Neuron (in vitro differentiated cells): ENCODE measurements around the gene NTF3.
A peak's percentile ranks its signal among the peaks of the same experiment; 100 is the strongest.

Source experiments
- H2AFZ ChIP-seq: one replicate; pipeline ENCODE4 v1.6.1; 2013; ENCODE audit warnings: low read depth, mild to moderate bottlenecking, inconsistent platforms, low read length, moderate library complexity
- H3K27me3 ChIP-seq: one replicate; pipeline ENCODE4 v1.6.1; 2013; ENCODE audit warnings: low read length; ENCODE audit not compliant: insufficient read depth
- H3K36me3 ChIP-seq: one replicate; pipeline ENCODE4 v1.6.1; 2013; ENCODE audit warnings: low read length; ENCODE audit not compliant: insufficient read depth
- H3K4me1 ChIP-seq: one replicate; pipeline ENCODE4 v1.6.1; 2013; ENCODE audit warnings: low read length; ENCODE audit not compliant: insufficient read depth
- H3K4me3 ChIP-seq: 2 replicates; pipeline ENCODE4 v1.5.1; 2013; ENCODE audit warnings: mild to moderate bottlenecking, low read length, moderate library complexity
- H3K9me3 ChIP-seq: one replicate; pipeline ENCODE4 v1.6.1; 2013; ENCODE audit warnings: low read length

The NTF3 gene

GRCh38 chr12:5473076-5473782, 41.3 kb downstream of the NTF3 start:
- H3K4me1 ChIP-seq: no peaks in the 10 kb centered on the region

GRCh38 chr12:5473783-5474116, 41.8 kb downstream of the NTF3 start:
- no peak overlapping the region for H3K4me3 ChIP-seq
- H3K9me3 ChIP-seq: no peaks in the 10 kb centered on the region
- no peaks in the 10 kb centered on the region for H3K4me1 ChIP-seq
- no peak overlapping the region for H2AFZ ChIP-seq
- H3K27me3 ChIP-seq: peaks cover 9% of the 10 kb centered on the region
- no peaks in the 10 kb centered on the region for H3K36me3 ChIP-seq

More at GRCh38 chr12:5473076-5473782, 41.3 kb downstream of the NTF3 start:
- Histone ChIP-seq H3K27me3 (peaks cover 7% of the 10 kb centered on the region), H3K36me3 (no peaks in the 10 kb centered on the region), H3K4me3 (no peak overlapping the region), H3K9me3 (no peaks in the 10 kb centered on the region), H2AFZ (no peak overlapping the region)

- H3K36me3 ChIP-seq: no peaks in the 10 kb centered on the region
- no peaks in the 10 kb centered on the region for H3K9me3 ChIP-seq
- peaks cover 10% of the 10 kb centered on the region for H3K4me1 ChIP-seq
- H2AFZ ChIP-seq: no peak overlapping the region
- H3K4me3 ChIP-seq: no peak overlapping the region
- peaks cover 21% of the 10 kb centered on the region for H3K27me3 ChIP-seq
Measured at GRCh38 chr12:5476356-5476755, 44.4 kb downstream of the NTF3 start.

GRCh38 chr12:5478081-5478706, 46.3 kb downstream of the NTF3 start:
- Histone ChIP-seq H2AFZ (no peak overlapping the region), H3K9me3 (no peaks in the 10 kb centered on the region), H3K27me3 (peaks cover 21% of the 10 kb centered on the region), H3K4me1 (peaks cover 10% of the 10 kb centered on the region), H3K4me3 (no peak overlapping the region), H3K36me3 (no peaks in the 10 kb centered on the region)

- Histone ChIP-seq H3K36me3 (no peaks in the 10 kb centered on the region), H3K27me3 (peaks cover 21% of the 10 kb centered on the region), H3K9me3 (no peaks in the 10 kb centered on the region), H3K4me1 (peaks cover 10% of the 10 kb centered on the region), H3K4me3 (no peak overlapping the region), H2AFZ (no peak overlapping the region)
Measured at GRCh38 chr12:5479761-5480160, 47.9 kb downstream of the NTF3 start.

- H3K4me1 ChIP-seq: peaks cover 10% of the 10 kb centered on the region
Measured at GRCh38 chr12:5480218-5480937, 48.5 kb downstream of the NTF3 start.

GRCh38 chr12:5480938-5481303, 49.0 kb downstream of the NTF3 start:
- H3K27me3 ChIP-seq: peaks cover 21% of the 10 kb centered on the region
- no peak overlapping the region for H2AFZ ChIP-seq
- H3K9me3 ChIP-seq: no peaks in the 10 kb centered on the region
- no peaks in the 10 kb centered on the region for H3K36me3 ChIP-seq
- peak overlapping the region; percentile 3 for H3K4me3 ChIP-seq
- peaks cover 10% of the 10 kb centered on the region for H3K4me1 ChIP-seq

More at GRCh38 chr12:5480218-5480937, 48.5 kb downstream of the NTF3 start:
- Histone ChIP-seq H3K9me3 (no peaks in the 10 kb centered on the region), H3K36me3 (no peaks in the 10 kb centered on the region), H3K27me3 (peaks cover 21% of the 10 kb centered on the region), H2AFZ (no peak overlapping the region), H3K4me3 (peak overlapping the region; percentile 13)

- H3K4me1 ChIP-seq: peaks cover 10% of the 10 kb centered on the region
- peaks cover 18% of the 10 kb centered on the region for H3K27me3 ChIP-seq
- H3K4me3 ChIP-seq: no peak overlapping the region
- H2AFZ ChIP-seq: no peak overlapping the region
- no peaks in the 10 kb centered on the region for H3K36me3 ChIP-seq
- H3K9me3 ChIP-seq: no peaks in the 10 kb centered on the region
Measured at GRCh38 chr12:5481645-5482044, 49.7 kb downstream of the NTF3 start.

- Histone ChIP-seq H2AFZ (no peak overlapping the region), H3K27me3 (peaks cover 4% of the 10 kb centered on the region), H3K36me3 (no peaks in the 10 kb centered on the region), H3K4me3 (no peak overlapping the region), H3K9me3 (no peaks in the 10 kb centered on the region), H3K4me1 (peaks cover 12% of the 10 kb centered on the region)
Measured at GRCh38 chr12:5484426-5484825, 52.5 kb downstream of the NTF3 start.

- Histone ChIP-seq H3K36me3 (no peaks in the 10 kb centered on the region), H3K4me1 (peaks cover 8% of the 10 kb centered on the region), H3K27me3 (peaks cover 3% of the 10 kb centered on the region), H3K9me3 (no peaks in the 10 kb centered on the region), H2AFZ (no peak overlapping the region), H3K4me3 (no peak overlapping the region)
Measured at GRCh38 chr12:5485454-5485853, 53.5 kb downstream of the NTF3 start.

- Histone ChIP-seq H3K9me3 (no peaks in the 10 kb centered on the region), H3K36me3 (no peaks in the 10 kb centered on the region), H3K4me3 (no peak overlapping the region), H3K27me3 (no peaks in the 10 kb centered on the region), H3K4me1 (peaks cover 2% of the 10 kb centered on the region), H2AFZ (no peak overlapping the region)
Measured at GRCh38 chr12:5487076-5487475, 55.2 kb downstream of the NTF3 start.

GRCh38 chr12:5487948-5488625, 56.2 kb downstream of the NTF3 start:
- H2AFZ ChIP-seq: no peak overlapping the region
- no peaks in the 10 kb centered on the region for H3K27me3 ChIP-seq
- no peaks in the 10 kb centered on the region for H3K9me3 ChIP-seq
- H3K36me3 ChIP-seq: no peaks in the 10 kb centered on the region
- H3K4me3 ChIP-seq: no peak overlapping the region
- H3K4me1 ChIP-seq: peaks cover 2% of the 10 kb centered on the region

GRCh38 chr12:5488626-5488955, 56.7 kb downstream of the NTF3 start:
- Histone ChIP-seq H2AFZ (no peak overlapping the region), H3K9me3 (no peaks in the 10 kb centered on the region)

More at GRCh38 chr12:5488626-5488955, 56.7 kb downstream of the NTF3 start:
- Histone ChIP-seq H3K4me3 (no peak overlapping the region), H3K27me3 (no peaks in the 10 kb centered on the region), H3K4me1 (peaks cover 2% of the 10 kb centered on the region), H3K36me3 (no peaks in the 10 kb centered on the region)
